Measurements from ENCODE around the gene CFAP53. TPM values are rescaled to one million over a fixed set of nuclear protein-coding genes. Genes with fewer than 3 reads are reported as not detected.
A peak's percentile ranks its signal among the peaks of the same experiment; 100 is the strongest.

CFAP53 gene
- total RNA-seq, 2 donors from 2014 or later: 0.35 TPM; not detected in 1

DNA sequence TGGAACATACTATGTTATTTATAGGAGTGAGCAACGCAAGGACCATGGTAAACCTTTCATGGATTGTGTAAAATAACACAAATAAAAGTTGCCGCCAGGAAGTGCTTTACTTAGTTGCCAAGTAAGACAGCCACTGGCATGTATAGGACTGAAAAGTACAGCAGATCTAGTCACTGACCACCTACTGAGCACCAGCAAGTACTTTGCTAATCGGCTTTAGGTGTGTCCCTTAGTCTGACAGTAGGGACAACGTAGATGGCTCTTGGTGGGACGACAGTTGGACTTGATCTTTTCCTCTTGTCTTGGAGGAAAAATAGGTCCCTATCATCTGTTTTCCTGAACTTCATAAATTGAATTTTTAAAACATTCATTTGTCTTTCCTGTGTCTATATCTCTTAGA lies 34.8 kb upstream of the CFAP53 start:
- Histone ChIP-seq H3K4me1 (ENCODE audit: control insufficient read depth in 1 of 2, low read depth in 2 of 2) (peaks cover 4 to 6% of the 10 kb centered on the region in 2 donors), H3K9me3 (no peaks in the 10 kb centered on the region), H3K4me3 (no peak overlapping the region), H3K36me3 (no peaks in the 10 kb centered on the region), H3K27ac (no peak overlapping the region), H3K27me3 (replicated peaks; ENCODE audit: insufficient read depth) (no peaks in the 10 kb centered on the region)
- ATAC-seq (ENCODE audit: insufficient number of reproducible peaks, low FRiP score, low read depth) (no peak), DNase-seq (ENCODE audit: low spot score) (no peak)
- TF ChIP-seq, protein P1, sequence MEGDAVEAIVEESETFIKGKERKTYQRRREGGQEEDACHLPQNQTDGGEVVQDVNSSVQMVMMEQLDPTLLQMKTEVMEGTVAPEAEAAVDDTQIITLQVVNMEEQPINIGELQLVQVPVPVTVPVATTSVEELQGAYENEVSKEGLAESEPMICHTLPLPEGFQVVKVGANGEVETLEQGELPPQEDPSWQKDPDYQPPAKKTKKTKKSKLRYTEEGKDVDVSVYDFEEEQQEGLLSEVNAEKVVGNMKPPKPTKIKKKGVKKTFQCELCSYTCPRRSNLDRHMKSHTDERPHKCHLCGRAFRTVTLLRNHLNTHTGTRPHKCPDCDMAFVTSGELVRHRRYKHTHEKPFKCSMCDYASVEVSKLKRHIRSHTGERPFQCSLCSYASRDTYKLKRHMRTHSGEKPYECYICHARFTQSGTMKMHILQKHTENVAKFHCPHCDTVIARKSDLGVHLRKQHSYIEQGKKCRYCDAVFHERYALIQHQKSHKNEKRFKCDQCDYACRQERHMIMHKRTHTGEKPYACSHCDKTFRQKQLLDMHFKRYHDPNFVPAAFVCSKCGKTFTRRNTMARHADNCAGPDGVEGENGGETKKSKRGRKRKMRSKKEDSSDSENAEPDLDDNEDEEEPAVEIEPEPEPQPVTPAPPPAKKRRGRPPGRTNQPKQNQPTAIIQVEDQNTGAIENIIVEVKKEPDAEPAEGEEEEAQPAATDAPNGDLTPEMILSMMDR (IDR thresholded peaks at IDR 0.05): no peak

DNA sequence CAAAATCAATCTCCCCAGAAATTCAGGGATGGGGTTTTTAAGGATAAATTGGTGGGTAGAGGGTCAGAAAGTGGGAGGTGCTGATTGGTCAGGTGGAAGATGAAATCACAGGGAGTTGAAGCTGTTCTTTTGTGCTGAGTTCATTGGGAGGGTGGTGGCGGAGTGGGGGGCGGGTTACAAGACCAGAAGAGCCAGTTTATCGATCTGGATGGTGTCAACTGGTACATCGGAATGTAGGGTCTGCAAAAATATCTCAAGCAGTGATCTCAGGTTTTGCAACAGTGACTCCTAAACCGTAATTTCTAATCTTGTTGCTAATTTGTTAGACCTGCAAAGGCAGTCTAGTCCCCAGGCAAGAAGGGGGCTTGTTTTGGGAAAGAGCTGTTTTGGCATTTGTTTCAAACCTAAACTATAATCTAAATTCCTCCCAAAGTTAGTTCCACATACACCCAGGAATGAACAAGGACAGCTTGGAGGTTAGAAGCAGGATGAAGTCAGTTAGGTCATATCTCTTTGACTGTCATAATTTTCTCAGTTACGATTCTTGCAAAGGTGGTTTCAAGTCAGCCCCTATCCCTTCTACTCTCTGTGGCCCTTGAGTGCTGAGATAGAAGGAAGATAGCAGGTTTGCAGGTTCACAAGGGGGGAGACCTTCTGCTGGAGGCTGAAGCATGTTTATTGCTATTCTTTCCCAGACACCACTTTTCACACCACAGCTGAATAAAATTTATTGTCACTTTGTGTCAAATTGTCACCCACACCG lies 33.5 kb upstream of the CFAP53 start:
- no peaks in the 10 kb centered on the region for H3K36me3 ChIP-seq
- ATAC-seq (ENCODE audit: insufficient number of reproducible peaks, low FRiP score, low read depth): no peak
- TF ChIP-seq, protein P1 (IDR thresholded peaks at IDR 0.05): no peak
- H3K4me1 ChIP-seq (ENCODE audit: control insufficient read depth in 1 of 2, low read depth in 2 of 2): peaks cover 4 to 6% of the 10 kb centered on the region in 2 donors
- no peaks in the 10 kb centered on the region for H3K9me3 ChIP-seq
- H3K4me3 ChIP-seq: no peak overlapping the region
- H3K27ac ChIP-seq: no peak overlapping the region
- H3K27me3 ChIP-seq (replicated peaks; ENCODE audit: insufficient read depth): no peaks in the 10 kb centered on the region
- DNase-seq (ENCODE audit: low spot score): no peak

DNA sequence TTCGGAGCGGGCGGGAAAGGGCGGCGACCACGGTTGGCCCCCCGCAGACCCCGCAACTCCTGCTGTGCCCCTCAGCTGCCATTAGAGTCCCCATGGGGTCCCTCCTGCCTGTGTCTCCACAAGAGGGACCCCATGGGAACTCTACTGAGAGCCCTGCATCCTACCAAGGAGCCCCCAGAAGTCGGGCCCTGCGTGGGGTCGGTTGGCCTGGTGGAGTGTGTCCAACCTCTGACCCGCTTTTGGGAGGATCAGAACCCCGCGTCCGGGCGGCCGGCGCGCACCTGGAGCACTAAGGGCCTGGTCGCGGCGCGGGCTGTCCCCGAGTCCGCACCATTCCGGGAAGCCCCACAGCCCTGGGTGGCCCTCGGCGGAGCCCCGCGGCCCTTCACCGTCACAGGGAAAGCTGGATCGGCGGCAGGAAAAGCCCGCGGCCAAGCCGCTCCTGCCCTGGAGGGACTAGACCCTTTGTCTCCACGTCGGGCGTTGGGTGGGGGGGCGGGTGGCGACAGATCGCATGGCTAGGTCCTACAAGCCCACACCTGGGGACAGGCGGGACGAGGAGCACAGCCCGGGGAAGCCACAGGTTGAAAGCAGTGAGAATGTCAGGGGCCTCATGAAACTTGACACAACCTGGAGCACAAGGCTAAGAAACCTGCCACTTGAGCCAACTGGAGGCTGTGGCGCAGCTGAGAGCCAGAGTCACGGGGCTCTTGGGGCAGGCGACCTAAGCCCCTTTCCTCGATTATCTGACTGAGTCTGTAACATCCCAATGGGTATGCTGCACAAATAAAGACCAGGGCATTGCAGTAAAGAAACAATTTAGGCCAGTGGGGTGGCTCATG lies 32.4 kb upstream of the CFAP53 start:
- Histone ChIP-seq H3K27ac (no peak overlapping the region), H3K4me1 (ENCODE audit: control insufficient read depth in 1 of 2, low read depth in 2 of 2) (peaks cover 4 to 6% of the 10 kb centered on the region in 2 donors), H3K36me3 (no peaks in the 10 kb centered on the region), H3K4me3 (peak overlapping the region; percentile 69), H3K9me3 (no peaks in the 10 kb centered on the region), H3K27me3 (replicated peaks; ENCODE audit: insufficient read depth) (no peaks in the 10 kb centered on the region)
- DNase-seq (ENCODE audit: low spot score) (no peak), ATAC-seq (ENCODE audit: insufficient number of reproducible peaks, low FRiP score, low read depth) (no peak)
- TF ChIP-seq, protein P1 (IDR thresholded peaks at IDR 0.05): no peak

DNA sequence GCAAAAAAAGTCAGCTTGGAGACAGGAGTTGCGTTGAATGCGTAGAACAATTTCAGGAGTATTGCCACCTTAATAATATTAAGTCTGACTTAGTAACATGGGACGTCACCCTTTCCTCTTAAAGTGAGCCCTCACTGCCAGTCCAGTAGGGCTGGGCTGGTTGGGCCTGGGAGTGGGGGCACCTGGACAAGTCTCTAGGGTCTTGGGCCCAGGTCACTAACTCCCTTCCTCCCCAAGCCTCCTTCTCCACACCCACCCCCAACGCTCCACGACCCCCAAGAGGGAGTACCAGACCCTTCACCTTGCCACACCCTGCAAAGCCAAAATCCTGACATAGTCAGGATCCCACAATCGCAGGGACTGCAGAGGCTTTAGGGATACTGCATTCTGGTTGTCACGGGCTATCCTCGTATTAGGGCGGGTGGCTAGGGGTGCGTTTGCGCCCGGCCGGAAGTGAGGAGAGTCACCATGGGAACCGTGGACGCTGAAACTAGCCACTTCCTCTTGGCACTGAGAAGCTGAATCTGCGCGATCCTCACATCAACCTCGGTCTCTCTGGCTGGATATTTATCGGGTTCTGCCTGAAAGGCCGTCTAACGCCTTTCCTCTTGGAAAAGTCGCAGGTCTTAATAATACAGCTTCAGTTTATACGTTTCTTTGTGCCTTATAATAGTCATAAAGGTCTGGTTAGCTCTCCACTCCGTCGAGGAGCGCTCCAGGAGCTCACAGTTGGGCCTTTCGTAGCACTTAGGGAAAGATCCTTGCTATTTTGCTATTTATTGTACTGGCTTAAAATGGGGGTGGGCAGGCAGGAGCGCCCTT lies 31.5 kb upstream of the CFAP53 start:
- DNase-seq (ENCODE audit: low spot score): no peak
- Histone ChIP-seq H3K36me3 (no peaks in the 10 kb centered on the region), H3K4me1 (ENCODE audit: control insufficient read depth in 1 of 2, low read depth in 2 of 2) (peaks cover 4 to 6% of the 10 kb centered on the region in 2 donors), H3K27me3 (replicated peaks; ENCODE audit: insufficient read depth) (no peaks in the 10 kb centered on the region), H3K9me3 (no peaks in the 10 kb centered on the region), H3K27ac (no peak overlapping the region), H3K4me3 (peak overlapping the region; percentile 69)
- peak; percentile 74 for ATAC-seq (ENCODE audit: insufficient number of reproducible peaks, low FRiP score, low read depth)
- TF ChIP-seq, protein P1 (IDR thresholded peaks at IDR 0.05): no peak

Data from thoracic aorta (tissue), 2 donors.